Stimulated activated CD4-positive, alpha-beta T cell treated with anti-CD3 and anti-CD28 coated beads, Interleukin-12 subunit alpha, Interleukin-12 subunit beta, amount 100 ng/mL, for 48 hours (primary cell): ENCODE measurements around the gene WDR93.

Experiments
- DNase-seq, 3 donors: peaks; one replicate each; pipeline ENCODE4 v3.0.0-alpha.2; 2020; ENCODE audit warnings: low read depth in 2 of 3, low spot score in 1 of 3

WDR93 gene

DNA sequence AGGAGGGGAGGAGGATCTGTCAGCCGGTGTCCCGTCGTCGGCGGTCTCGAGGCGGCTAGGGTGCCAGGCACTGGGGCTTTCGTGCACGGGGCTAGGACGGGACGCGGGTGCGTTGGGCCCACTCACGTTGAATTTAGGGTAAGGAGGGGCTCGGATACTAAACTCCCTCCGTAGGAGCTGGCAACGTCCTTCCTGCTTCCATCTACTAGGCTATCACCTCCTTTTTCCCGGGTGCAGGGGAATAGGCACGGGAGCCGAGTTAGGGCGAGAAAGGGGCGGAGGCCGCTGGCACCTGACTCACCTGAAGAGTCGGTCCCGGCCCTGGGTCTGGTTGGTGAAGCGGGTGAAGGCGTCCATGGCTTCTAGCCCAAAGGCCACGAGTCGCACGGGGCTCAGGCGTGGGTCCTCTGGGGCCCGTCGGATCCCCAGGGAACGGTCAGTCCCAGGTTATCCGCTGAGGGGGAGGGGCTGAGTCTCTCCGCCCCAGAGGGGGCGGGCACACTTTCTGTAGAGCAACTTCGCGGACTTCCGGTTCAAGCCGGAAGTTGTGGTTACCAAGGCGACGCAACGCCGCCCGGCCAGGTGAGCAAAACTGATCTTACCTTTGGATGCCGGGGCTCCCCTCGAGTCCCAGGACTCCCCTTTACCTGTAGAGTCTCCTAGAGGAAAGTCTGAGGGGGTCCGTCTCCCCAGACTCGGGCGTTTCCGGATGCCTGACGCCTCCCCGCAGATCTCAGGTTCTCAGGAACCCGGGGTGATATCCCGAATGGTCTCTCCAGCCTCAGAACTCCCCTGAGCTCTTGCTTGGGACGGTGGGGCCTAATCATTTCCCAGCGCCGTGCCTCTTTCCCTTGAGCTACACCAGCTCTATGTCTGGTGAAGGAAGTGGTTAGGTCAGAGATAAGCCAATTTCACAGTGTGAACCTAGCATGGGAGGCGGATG is at the start of gene WDR93, which contains the start of gene PEX11A:
Gene WDR93 (plus strand): TSS at position 536 of the 943 bp plus-strand sequence. CDS start 10,936 bp downstream, outside the sequence.
Gene PEX11A (minus strand): TSS at position 479 of the 943 bp plus-strand sequence. CDS start 122 bp downstream, at position 357.
- DNase-seq, result peak; percentile 60 to 68 (median 64)

DNA sequence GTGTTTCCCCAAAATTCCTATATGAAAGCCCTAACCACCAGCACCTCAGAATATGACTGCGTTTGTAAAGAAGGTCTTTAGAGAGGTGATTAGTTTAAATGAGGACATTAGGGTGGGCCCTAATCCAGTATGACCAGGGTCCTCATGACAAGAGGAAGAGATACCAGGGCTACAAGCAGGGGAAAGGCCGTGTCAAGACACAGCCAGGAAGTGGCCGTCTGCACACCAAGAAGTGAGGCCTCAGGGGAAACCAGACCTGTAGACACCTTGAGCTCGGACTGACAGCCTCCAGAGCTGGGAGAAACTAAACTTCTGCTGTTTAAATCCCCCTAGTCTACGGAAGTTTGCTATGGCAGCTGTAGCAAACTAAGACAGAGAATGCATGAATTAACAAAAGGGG is 49.6 kb upstream of the WDR93 start:
- no peak for DNase-seq

DNA sequence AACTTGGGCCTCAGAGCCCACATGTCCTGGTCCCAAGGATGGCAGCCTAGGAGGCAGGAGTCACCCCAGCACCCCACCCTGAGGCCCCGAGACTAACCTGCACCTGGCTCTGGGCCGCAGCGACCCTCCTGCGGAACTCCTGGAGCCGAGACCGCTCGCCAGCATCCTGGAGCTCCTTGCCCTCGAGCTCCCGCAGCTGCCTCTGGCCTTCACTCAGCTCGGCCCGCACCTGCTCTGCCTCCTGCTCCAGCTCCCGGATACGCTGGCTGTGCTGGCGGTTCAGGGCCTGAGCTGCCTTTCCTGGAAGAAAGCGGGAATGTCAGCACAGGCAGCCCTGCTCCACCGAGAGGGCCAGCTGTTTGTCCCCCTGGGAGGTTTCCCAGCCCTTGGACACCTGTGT is 48.5 kb upstream of the WDR93 start:
- no peak for DNase-seq

DNA sequence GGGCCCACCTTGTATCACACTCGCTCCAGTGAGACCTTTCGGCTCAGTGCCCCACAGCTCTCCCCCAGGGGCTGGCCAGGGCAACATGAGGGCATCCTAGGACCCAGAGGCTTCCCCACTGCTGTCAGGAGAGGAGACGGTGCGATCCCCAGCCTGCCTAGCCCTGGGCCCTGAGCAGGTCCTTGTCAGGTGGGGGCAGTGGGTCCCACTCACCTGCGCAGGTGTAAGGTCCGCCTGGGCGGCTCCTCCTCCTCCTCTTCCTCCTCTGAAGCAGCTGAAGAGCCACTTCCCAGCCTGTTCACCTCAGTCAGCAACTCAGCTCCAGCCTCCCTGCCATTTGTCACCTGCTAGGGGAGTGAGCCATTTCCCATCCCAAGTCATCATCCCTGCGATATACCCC is 44.9 kb upstream of the WDR93 start:
- no peak for DNase-seq

DNA sequence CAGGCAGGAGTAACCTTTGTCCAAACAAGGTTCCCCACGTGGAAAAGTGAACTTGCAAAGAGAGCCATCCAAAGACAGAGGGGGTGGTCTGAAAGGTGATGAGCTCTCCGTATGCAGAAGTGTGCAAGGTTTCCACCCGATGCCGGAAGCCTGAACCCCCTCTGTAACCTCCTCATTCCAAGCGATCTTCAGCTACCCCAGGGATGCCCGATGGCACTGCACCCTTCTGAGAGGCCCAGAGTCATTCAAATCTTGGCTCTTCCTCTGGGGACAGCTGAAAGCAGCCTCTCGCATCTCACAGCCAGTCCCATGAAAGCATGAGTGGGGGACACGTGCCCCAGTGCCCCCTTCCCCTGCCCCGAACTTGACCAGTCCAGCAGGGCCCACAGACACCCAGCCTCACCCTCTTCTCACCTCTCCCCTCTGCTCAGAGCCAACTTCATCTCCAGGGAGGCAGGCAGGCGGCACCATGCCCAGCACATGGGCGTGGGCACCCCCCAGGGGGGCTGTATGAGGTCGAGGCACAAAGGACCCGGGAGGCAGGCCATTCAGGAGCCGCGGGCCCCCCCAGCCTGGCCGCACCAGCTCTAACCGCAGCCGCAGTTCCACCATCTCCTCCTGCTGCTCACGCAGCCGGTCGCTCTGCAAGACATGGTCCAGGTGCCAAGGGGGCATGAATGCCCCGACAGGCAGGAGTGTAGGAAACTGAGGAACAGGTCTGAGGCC is 44.0 kb upstream of the WDR93 start:
- DNase-seq, result no peak

DNA sequence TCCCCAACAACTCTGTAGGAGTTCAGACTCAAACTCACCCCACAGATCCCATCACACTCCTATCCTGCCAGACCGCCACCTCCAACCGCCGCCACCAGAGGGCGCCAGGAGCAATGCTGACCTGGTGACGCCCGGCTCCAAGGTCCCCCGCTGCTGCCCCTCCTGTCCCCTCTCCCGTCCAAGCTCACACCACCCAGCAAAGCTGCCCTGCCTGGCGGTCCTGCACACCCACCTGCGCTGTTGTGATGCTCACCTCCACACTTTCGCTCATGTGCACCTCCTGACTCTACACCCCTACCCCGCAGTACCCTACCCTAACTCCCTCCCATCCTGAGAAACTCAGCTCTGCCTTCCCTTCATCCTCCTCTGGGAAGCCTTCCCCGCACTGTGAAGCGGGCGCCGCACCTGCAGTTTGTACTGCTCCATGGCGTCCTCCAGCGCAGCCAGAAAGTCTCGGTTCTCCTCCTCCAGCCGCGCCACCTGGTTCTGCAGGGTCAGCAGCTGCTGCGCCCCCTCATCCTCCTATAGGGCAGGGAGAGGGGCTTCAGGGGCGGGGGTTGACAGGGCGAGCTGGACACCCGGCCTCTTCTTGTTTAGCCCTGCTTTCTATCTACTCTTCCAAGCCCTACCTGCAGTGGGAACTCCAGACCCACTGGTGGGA is 43.3 kb upstream of the WDR93 start:
- peak; percentile 57 to 79 (median 66) for DNase-seq

DNA sequence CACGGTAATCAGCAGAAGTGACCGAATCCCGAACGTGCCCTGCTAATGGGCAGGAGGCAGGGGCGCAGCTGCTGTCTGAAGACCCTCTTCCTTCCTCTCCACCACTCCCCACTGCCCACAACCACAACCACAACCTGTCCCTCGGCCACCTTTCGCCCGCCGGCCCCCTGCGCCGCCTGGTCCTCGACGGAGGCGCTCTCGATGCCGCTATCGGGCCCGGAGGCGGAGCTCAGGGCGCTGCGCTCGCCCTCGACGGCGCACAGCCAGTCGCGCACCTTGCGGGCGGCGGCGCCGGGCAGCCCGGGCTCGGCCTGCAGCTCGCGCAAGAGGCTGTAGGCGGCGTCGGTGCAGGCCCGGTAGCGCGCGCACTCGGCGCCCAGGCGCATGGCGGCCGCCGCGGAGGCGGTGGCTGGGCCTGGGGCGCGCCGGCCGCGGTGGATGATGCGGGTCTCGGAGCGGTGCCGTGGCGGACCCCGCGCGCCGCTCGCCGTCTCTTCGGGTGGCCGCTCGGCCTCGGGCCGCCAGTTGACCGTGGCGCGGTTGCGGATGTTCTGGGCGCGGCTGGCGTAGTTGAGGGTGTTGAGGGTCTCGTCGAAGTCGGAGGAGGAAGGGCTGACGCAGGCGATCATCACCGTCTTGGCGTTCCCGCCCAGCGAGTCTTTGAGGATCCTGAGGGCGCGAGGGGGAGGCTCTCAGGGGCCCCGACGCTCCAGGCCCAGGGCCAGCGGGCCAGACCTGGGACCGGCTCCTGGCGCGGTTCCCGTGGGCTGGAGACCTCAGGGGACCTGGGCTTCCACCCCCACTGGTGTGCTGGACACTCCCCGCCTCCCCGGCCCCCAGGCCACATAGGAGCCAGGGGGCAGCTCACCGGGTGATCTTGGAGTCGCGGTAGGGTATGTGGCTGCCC is 42.3 kb upstream of the WDR93 start:
- DNase-seq, result no peak

DNA sequence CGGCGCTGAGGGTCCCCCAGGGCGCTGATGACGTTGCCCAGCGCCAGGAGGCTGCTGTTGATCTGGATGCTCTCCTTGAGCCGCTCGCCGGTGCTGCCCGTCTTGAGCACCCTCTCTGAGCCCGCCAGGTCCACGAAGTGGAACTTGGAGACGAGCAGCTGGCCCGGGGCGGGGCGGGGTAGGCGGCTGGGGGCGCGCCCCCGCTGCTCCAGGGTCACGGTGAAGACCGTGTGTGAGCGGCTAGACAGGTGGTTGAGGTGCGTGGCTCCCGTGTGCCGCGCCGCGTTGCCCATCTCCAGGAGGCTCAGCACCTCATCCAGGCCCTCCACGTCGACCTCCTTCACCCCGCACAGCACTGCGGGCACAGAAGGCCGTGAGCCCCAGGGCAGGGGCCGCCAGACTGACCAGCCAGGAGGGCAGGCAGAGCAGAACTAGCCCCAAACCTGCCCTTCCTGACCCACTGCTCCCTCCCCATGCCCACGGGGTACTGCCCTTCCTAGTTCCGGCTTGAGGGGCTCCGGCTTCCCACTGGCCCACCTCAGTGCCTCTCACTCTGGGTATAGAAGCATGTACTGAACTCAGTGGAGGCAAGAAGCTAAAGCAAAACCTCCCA is 41.5 kb upstream of the WDR93 start:
- DNase-seq, result no peak

DNA sequence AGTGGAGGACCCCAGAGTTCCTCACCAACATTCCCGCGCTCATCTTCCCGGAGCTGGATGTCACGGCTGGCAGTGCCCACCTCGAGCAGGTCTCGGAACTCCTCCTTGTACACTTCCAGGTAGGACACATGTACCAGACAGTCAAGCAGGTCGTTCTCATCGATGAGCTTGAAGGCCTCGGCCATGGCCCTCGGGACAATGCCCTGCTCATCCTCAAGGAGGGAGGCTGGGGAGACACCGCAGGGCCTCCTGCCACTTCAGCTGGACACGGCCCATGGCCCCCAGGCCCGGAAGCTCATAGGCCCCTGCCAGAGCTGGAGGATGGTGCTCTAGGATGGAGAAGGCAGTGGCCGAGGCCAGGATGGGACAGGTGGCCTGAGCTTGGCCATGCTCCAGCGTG is 40.9 kb upstream of the WDR93 start:
- DNase-seq, result no peak

DNA sequence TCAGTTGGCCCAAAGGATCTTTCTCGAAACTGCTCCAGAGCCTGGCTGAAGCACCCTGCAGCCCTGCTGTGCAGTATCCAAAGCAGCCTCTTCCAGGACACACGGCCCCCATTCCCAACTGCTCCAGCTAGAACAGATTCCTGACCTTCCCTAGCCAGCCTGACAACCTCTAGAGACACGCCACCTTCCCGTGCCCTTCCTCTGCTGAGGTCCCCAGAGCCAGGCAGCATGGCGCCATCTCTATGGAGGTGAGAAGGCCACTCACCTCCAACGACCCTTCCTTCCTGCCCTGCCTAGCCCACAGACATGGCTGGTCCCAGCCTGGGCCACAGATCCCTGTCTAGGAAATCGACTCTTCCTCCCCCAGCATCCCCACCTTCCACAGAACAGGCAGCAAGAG is 38.5 kb upstream of the WDR93 start:
- DNase-seq, result no peak

DNA sequence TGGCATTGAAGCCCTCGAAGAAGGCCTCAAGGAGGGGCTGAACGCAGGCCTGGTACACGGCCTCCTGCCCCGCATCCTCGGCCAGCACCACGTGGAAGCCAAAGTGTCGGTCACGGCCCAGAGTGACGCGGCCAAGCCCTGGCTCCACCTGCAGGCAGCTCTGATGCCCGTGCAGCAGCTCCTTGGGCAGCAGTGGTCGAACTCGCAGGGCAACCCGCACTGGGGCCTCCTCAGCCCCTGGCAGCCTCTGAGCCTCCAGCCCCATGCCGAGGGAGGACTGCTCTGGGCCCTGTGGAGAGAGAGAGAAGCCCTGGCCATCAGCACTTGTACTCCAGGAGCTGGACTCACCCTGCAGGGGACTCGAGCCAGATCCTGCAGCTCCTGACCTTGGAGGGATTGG is 37.9 kb upstream of the WDR93 start:
- DNase-seq, result no peak

DNA sequence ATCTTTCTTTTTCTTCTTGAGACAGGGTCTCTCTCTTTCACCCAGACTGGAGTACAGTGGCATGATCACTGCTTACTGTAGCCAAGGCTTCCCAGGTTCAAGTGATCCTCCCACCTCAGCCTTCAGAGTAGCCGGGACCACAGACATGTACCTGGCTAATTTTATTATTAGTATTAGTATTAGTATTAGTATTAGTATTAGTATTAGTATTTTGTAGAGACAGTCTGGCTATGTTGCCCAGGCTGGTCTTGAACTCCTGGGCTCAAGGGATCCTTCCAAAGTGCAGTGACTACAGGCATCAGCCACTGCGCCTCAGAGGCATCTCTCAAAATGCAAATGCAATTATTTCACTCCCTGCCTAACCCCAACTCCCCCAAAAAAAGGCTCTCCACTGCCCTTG is 37.0 kb upstream of the WDR93 start:
- DNase-seq, result no peak

DNA sequence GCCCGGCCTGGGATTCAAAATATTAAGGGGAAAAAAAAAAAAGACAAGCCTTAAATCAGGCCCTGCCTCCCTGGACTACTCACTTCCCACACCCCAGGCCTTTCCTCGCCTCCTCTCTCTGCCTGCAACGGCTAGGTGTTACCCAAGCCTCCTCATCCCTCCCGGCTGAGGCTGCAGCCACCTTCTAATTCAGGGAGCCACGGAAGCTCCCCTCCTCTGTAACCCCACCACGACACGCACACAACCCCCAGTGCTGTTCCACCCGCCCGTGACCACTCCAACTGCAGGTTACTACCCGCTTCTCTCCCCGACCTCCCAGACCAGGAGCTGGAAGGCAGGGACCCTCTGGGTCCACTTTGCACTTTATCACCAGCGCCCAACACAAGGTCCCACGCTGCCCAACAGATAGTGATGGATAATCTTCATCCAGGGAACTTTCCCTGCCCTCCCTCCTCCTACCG is 36.3 kb upstream of the WDR93 start:
- DNase-seq, result no peak

DNA sequence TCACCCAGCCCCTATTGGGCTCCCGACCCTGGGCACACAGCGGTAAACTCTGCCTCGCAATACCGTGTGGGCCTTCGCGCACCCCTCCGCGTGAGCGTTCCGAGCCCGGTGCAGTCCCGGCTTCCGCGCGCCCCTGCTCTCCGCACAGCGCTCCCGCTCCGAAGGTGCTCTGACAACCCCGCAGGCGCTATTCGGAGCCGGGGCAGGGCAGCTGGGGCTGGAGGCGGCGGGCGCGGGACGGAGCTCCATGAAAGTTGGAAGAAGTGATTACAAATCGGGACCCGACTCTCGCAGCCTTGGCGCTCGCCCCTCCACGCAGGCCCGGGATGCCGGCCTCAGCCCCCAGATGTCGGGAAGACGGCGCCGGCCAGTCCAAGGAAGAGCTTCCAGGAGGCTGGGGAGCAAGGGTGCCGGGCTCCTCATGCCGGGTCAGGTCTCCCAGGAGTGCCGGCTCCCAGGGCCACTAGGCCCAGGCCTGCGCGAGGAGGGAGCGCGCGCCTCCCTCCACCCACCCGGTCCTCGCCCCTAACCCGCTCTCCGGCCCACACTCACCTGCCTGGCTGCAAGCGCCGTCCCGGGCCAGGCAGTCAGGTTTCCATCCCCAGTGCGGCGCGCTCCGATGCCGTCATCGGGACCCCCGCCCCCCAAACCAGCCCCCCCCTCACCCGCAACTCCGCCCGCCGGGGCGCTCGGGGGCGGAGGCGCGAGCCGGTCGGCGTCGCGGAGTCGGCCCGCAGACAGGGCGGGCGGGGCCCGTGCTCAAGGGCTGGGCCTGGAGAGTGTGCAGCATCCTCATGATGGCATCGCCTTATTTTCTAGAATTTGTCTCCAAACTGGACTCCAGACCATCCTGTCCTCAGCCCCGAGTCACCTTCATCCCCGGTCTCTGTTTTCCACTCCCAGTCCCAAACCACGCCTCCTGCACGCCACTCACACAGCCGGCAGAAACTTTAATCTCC is 35.5 kb upstream of the WDR93 start, which contains the start of gene KIF7:
Gene KIF7 (minus strand): TSS at position 621 of the 959 bp plus-strand sequence. CDS start 2,537 bp downstream, outside the sequence.
- DNase-seq, result peak in 1 of 3 donors; percentile 6

DNA sequence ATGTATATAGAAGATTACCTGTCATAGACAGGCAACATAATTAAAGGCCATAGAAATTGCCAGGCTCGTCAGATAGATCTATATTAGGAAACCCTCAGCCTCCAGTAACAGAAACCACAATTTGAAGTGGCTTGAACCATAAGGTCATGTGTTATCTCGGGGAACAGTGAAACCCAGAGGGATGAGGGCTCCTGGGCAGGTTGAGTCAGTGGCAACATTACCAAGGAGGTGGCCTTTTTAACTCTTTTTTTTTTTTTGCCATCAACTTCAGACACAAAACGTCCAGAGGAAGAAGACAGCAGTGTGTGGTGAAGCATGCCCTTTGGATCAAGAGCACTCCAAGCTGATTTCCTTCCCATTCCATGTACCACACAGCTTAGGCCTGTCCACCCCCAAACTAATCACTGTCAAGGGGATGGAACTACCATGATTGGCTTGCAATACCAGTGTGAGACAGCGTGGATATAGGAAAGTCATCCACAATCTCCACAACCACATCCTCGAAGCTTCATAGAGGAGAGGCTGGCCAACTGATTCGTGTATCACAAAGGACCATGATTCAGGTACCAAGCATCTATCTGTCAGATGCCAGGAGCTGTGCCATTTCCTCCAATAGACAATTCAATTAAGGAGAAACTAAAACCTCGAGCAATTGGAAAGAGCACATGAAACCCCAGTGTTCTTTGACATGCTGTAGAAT is 34.3 kb upstream of the WDR93 start:
- DNase-seq, result no peak

DNA sequence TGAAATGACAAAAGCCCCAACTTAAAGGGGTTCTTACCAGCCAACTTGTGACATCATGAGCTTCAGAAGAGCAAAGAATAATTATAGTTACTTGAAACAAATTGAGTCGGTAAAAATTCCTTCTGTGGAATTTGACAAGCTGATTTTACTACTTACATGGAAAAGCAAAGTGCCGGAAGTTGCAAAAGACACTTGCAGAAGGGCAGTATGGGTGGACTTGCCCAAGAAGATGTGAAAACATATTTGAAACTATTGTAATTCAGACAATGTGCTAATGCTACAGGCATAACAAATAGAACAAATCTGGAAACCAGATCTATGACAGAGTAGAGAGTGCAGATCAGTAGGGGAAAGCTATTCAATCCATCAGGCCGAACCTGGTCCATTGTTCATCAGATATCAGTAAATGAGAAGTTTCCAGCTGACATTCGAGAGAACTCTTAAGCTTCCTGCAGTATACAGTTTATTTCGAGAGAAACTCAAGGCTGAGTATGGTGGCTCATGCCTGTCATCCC is 32.9 kb upstream of the WDR93 start:
- DNase-seq, result no peak

DNA sequence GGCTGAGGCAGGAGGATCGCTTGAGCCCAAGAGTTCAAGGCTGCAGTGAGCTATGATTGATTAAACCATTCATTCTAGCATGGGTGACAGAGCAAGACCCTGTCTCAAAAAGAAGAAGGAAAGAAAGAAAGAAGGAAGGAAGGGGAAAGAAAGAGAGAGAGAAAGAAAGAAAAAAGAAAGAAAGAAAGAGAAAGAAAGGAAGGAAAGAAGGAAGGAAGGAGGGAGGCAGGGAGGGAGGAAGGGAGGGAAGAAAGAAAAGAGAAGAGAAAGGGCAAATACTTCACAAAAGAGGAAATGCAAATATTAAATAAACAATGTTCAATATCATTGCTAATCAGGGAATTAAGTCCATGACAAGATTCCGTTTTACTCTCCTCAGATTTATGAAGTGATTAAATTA is 31.3 kb upstream of the WDR93 start:
- DNase-seq, result no peak

DNA sequence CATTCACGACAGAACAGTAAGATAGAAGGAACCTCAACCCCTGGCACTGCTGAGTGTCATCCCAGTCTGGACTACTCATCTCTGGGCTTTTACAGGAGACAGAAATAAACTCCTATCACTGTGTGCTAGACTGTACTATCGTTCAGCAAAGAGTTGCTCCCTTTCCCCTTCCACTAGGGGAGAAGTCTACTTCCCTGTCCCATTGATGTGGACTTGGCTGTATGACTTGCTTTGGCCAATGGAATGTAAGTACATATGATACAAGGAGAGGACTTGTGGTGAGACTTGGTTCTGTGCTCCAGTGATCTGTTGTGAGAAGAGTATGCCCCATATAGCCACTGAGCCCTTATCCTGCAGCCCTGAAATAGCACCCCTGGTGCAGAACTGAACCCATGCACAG is 30.1 kb upstream of the WDR93 start:
- DNase-seq, result no peak
